HepG2 (cell line): Measurements from ENCODE around the gene FBXW5. TPM values are rescaled to one million over a fixed set of nuclear protein-coding genes. Genes with fewer than 3 reads are reported as not detected.
A peak's percentile ranks its signal among the peaks of the same experiment; 100 is the strongest.

ENCODE experiments used
- AGO1 ChIP-seq: fragments of 200-400 bp; formaldehyde crosslinking; IDR thresholded peaks from 2 replicates; pipeline ENCODE4 v1.6.1; 2017; ENCODE audit warnings: mild to moderate bottlenecking, low read depth, low read length, moderate library complexity; ENCODE audit not compliant: poor library complexity, severe bottlenecking
- DBP ChIP-seq: sonication (generic); formaldehyde crosslinking; IDR thresholded peaks from 2 replicates; pipeline ENCODE4 v1.4.0; 2020; ENCODE audit warnings: missing genetic modification reagents; ENCODE audit errors: not compliant biosample characterization
- FLYWCH1 ChIP-seq: sonication (generic); formaldehyde crosslinking; IDR thresholded peaks from 2 replicates; pipeline ENCODE4 v1.8.1; 2023; ENCODE audit warnings: mild to moderate bottlenecking, missing genetic modification reagents
- FOXA1 ChIP-seq, 2 experiments: fragments of 450-650 bp in 1 of 2; sonication (generic) in 1 of 2; formaldehyde crosslinking in 1 of 2; IDR thresholded peaks; 2 replicates each; pipeline versions ENCODE4 v1.4.0 to v1.6.1; 2016 to 2020; ENCODE audit warnings: missing genetic modification reagents in 1 of 2
- HINFP ChIP-seq: sonication (generic); formaldehyde crosslinking; IDR thresholded peaks from 2 replicates; pipeline ENCODE4 v1.4.0; 2020; ENCODE audit warnings: low read depth, mild to moderate bottlenecking, missing genetic modification reagents
- JDP2 ChIP-seq: sonication (generic); formaldehyde crosslinking; IDR thresholded peaks from 2 replicates; pipeline ENCODE4 v1.8.1; 2022; ENCODE audit warnings: missing genetic modification reagents, borderline replicate concordance
- KDM5B ChIP-seq: sonication (generic); formaldehyde crosslinking; IDR thresholded peaks from 2 replicates; pipeline ENCODE4 v1.4.0; 2020; ENCODE audit warnings: missing genetic modification reagents, mild to moderate bottlenecking, borderline replicate concordance
- MAFF ChIP-seq: IDR thresholded peaks from 2 replicates; pipeline ENCODE4 v1.6.1; 2011; ENCODE audit warnings: low read depth, low read length, improper control_type of control experiment
- MBNL3 ChIP-seq: fragments of 250-450 bp; sonication (Bioruptor Pico); conservative IDR thresholded peaks from 2 replicates; pipeline ENCODE4 v1.8.0; 2022; ENCODE audit warnings: mild to moderate bottlenecking, inconsistent platforms
- NFKBIZ ChIP-seq: IDR thresholded peaks from 2 replicates; pipeline ENCODE4 v1.6.1; 2018; ENCODE audit warnings: missing genetic modification reagents, missing compliant biosample characterization
- PATZ1 ChIP-seq: sonication (generic); formaldehyde crosslinking; IDR thresholded peaks from 2 replicates; pipeline ENCODE4 v1.4.0; 2020; ENCODE audit warnings: missing genetic modification reagents
- PAX8 ChIP-seq: sonication (generic); formaldehyde crosslinking; IDR thresholded peaks from 2 replicates; pipeline ENCODE4 v1.8.0; 2022; ENCODE audit warnings: mild to moderate bottlenecking, missing genetic modification reagents, borderline replicate concordance
- PRMT3 ChIP-seq: sonication (generic); formaldehyde crosslinking; IDR thresholded peaks from 2 replicates; pipeline ENCODE4 v1.8.1; 2022; ENCODE audit warnings: low read depth, mild to moderate bottlenecking, moderate library complexity, missing genetic modification reagents, borderline replicate concordance
- THAP9 ChIP-seq: sonication (generic); formaldehyde crosslinking; IDR thresholded peaks from 2 replicates; pipeline ENCODE4; 2020; ENCODE audit warnings: missing genetic modification reagents, mild to moderate bottlenecking, borderline replicate concordance
- TP53 ChIP-seq: sonication (generic); formaldehyde crosslinking; conservative IDR thresholded peaks from 2 replicates; pipeline ENCODE4 v1.4.0; 2020; ENCODE audit warnings: missing genetic modification reagents
- ZFP36L2 ChIP-seq: sonication (generic); formaldehyde crosslinking; IDR thresholded peaks from 2 replicates; pipeline ENCODE4 v1.4.0; 2020; ENCODE audit warnings: missing genetic modification reagents
- ZNF101 ChIP-seq: sonication (generic); formaldehyde crosslinking; IDR thresholded peaks from 2 replicates; pipeline ENCODE4 v1.4.0; 2020; ENCODE audit warnings: mild to moderate bottlenecking, low read depth, missing genetic modification reagents, borderline replicate concordance
- ZNF251 ChIP-seq: sonication (generic); formaldehyde crosslinking; IDR thresholded peaks from 2 replicates; pipeline ENCODE4 v1.9.0; 2021; ENCODE audit warnings: mild to moderate bottlenecking, missing genetic modification reagents
- ZNF766 ChIP-seq: sonication (generic); formaldehyde crosslinking; IDR thresholded peaks from 2 replicates; pipeline ENCODE4 v1.5.0; 2020; ENCODE audit warnings: missing genetic modification reagents, borderline replicate concordance
- polyA plus RNA-seq, 8 experiments: library from polyadenylated mRNA; depleted of rRNA in 3 of 8; stranded (reverse) in 7 of 8; unstranded in 1 of 8; fragments of >200 nt; fragmentation: Illumina TruSeq in 4 of 8; extraction: Trizol in 4 of 8; gene quantifications; 2 replicates each; pipeline versions ENCODE4 v1.2.1 to v1.2.3, GENCODE V29; 2011 to 2016; ENCODE audit warnings: low read depth in 4 of 8, missing spikeins in 1 of 8, mixed read lengths in 1 of 8; ENCODE audit not compliant: insufficient read depth in 1 of 8
- total RNA-seq, 5 experiments: library from RNA; depleted of rRNA; stranded (reverse); fragments of >200 nt; fragmentation: Illumina TruSeq; extraction: Trizol; gene quantifications; 2 replicates each; pipeline ENCODE4 v1.2.3, GENCODE V29; 2016; ENCODE audit warnings: low read depth in 1 of 5

FBXW5 gene
- total and polyA plus RNA-seq, 2 of the 13 experiments (the other 11 are each of a cell fraction or from before 2014, with no cell fraction given) = 52.0 to 60.4 TPM

GRCh38 chr9:136949817-136950655 lies 5.5 kb upstream of the FBXW5 start (continued):
- no peak; the same call in 1 of the 2 replicates for TF ChIP-seq ZNF101 (CRISPR knock-in tag)
- TF ChIP-seq ZFP36L2 = no peak
- no peak for TF ChIP-seq FOXA1 (IDR thresholded peaks at IDR 0.05)
- no peak for TF ChIP-seq FOXA1 (CRISPR knock-in tag; IDR thresholded peaks at IDR 0.05)
- TF ChIP-seq MBNL3 (CRISPR knock-in tag) = no peak
- no peak for TF ChIP-seq MAFF
- TF ChIP-seq ZNF251 (CRISPR knock-in tag) = no peak
- TF ChIP-seq DBP (CRISPR knock-in tag) = no peak
- peak; percentile 18; the same call in 1 of the 2 replicates for TF ChIP-seq HINFP (CRISPR knock-in tag)
- TF ChIP-seq KDM5B = peak; percentile 69; the same call in 1 of the 2 replicates
- TF ChIP-seq ZNF766 = peak; percentile 26; the same call in 1 of the 2 replicates
- TF ChIP-seq THAP9 (CRISPR knock-in tag) = peak; percentile 73
- peak; percentile 92 for TF ChIP-seq PATZ1 (CRISPR knock-in tag)
- TF ChIP-seq AGO1 = no peak
- no peak for TF ChIP-seq NFKBIZ (CRISPR knock-in tag)
- TF ChIP-seq FLYWCH1 = no peak
- TF ChIP-seq PRMT3 (CRISPR knock-in tag) = no peak
- TF ChIP-seq JDP2 (CRISPR knock-in tag) = no peak
- TF ChIP-seq PAX8 = 0 out of 2 replicates have a peak, but pooled peaks have one; percentile 20
- no peak for TF ChIP-seq TP53
